Keratinocyte (primary cell): Measurements from ENCODE around the gene CCT7.

Source experiments
- EZH2 ChIP-seq: IDR thresholded peaks from one replicate; pipeline ENCODE4 v1.6.1; 2012; ENCODE audit warnings: inconsistent platforms, mild to moderate bottlenecking, low read length, moderate library complexity
- TF ChIP-seq, protein P1 (sequence below), 3 experiments: IDR thresholded peaks in 1 of 3; conservative IDR thresholded peaks in 1 of 3; optimal IDR thresholded peaks in 1 of 3; 2 replicates in 2 of 3; 3 replicates in 1 of 3; pipeline versions ENCODE3 to v1.5.1; 2011; ENCODE audit warnings: low read length in 3 of 3, mild to moderate bottlenecking in 3 of 3, moderate library complexity in 2 of 3, control low read depth in 1 of 3, inconsistent platforms in 1 of 3; ENCODE audit not compliant: insufficient read depth in 2 of 3; ENCODE audit errors: extremely low read depth in 1 of 3

DNA sequence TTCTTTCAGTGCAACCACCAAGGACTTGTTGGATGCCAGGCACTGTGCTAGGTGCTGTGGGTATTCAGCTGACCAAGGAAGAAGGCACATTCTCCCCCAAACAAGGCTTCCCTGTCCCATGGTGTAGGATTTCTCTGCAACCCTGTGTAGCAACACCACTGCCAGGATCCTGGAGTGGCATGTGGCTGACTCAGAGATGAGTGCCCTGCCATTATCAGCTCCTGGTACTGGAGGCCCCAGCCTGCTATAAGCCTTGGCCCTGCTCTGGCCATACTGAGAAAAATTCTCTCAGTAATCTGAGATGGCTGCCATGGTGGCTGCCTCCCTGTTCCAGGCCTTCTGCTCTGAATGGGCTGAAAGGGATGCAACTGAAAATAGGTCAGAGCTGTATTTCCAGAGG is 15.8 kb upstream of the CCT7 start:
- TF ChIP-seq EZH2, result no peak
- TF ChIP-seq, protein P1, sequence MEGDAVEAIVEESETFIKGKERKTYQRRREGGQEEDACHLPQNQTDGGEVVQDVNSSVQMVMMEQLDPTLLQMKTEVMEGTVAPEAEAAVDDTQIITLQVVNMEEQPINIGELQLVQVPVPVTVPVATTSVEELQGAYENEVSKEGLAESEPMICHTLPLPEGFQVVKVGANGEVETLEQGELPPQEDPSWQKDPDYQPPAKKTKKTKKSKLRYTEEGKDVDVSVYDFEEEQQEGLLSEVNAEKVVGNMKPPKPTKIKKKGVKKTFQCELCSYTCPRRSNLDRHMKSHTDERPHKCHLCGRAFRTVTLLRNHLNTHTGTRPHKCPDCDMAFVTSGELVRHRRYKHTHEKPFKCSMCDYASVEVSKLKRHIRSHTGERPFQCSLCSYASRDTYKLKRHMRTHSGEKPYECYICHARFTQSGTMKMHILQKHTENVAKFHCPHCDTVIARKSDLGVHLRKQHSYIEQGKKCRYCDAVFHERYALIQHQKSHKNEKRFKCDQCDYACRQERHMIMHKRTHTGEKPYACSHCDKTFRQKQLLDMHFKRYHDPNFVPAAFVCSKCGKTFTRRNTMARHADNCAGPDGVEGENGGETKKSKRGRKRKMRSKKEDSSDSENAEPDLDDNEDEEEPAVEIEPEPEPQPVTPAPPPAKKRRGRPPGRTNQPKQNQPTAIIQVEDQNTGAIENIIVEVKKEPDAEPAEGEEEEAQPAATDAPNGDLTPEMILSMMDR (optimal IDR thresholded peaks at IDR 0.05 in 1 of 3, IDR thresholded peaks at IDR 0.05 in 1 of 3, conservative IDR thresholded peaks at IDR 0.05 in 1 of 3; ENCODE audit: extremely low read depth in 1 of 3, insufficient read depth in 2 of 3, low read length in 3 of 3), result no peak
